ENCODE data around the gene CDKN2C. TPM values are rescaled to one million over a fixed set of nuclear protein-coding genes. Genes with fewer than 3 reads are reported as not detected.
"Not testable (repeated sequence)": the region's sequence is repeated elsewhere in the genome, so short reads cannot be mapped to it uniquely, and the experiment has no call there.

The CDKN2C gene
- total RNA-seq, 1 donor from 2014 or later = 14.9 TPM

DNA sequence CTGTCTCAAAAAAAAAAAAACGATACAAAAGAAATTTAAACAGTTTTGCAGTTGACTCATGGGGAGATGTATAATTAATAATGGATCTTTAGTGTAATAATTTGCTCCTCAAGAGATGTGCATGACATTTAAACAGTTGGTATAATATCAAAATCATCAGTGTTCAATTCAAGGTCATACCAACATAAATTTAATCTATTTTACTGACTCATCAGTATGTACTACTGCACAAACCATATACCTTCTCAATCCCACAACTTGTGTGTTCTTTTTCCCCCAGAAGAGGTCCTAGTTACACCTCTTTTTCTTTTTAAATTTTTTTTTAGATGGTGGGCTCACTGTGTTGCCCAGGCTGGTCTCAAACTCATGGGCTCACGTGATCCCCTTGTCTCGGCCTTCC is 23.6 kb downstream of the CDKN2C start:
- Mint-ChIP-seq H3K27ac (no peak overlapping the region), H3K27me3 (ENCODE audit: insufficient read depth) (peaks cover 7% of the 10 kb centered on the region), H3K4me3 (no peak overlapping the region), H3K4me1 (ENCODE audit: low read depth) (no peaks in the 10 kb centered on the region), H3K9me3 (no peaks in the 10 kb centered on the region), H3K36me3 (ENCODE audit: low read depth) (no peaks in the 10 kb centered on the region)
- intact Hi-C loops (cut with micrococcal nuclease) = no loop called here
- no peak for DNase-seq (ENCODE audit: low spot score)

DNA sequence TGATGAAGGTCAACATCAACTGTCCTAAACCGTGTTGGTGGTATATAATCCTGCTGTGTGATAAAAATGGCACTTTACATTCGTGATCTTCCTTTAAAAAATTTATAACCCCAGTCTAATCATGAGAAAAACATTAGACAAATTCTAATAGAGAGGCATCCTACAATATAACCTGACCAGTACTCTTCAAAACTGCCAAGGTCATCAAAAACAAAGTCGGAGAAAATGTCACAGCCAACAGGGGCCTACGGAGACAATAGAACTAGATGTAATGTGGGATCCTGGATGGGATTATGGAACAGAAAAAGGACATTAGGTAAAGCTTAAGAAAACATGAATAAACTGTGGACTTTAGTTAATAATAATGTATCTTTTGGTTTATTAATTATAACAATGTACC is 25.0 kb downstream of the CDKN2C start:
- Mint-ChIP-seq H3K27me3 (ENCODE audit: insufficient read depth) (peaks cover 7% of the 10 kb centered on the region), H3K9me3 (no peaks in the 10 kb centered on the region), H3K4me1 (ENCODE audit: low read depth) (no peaks in the 10 kb centered on the region), H3K4me3 (no peak overlapping the region), H3K27ac (no peak overlapping the region), H3K36me3 (ENCODE audit: low read depth) (no peaks in the 10 kb centered on the region)
- no peak for DNase-seq (ENCODE audit: low spot score)
- intact Hi-C loops (cut with micrococcal nuclease) = no loop called here

DNA sequence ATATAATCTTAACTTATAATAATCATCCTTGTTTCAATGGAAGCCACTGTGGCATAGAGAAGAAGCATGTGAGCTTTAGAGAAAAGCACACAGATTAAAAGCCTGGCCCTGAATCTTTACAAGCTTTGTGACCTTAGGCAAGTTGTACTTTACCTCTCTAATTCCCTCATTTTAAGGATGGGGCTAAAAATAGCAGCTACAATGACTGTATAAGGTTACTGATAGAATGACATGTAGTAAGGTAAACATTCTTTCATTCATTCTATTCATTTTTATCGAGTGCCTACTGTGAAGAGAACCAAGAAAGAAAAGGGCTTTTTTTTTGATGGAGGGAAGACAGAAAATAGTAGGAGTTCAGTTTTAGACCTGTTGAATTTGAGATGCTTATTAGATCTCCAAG is 25.6 kb downstream of the CDKN2C start:
- Mint-ChIP-seq H3K27me3 (ENCODE audit: insufficient read depth) (peaks cover 7% of the 10 kb centered on the region), H3K4me1 (ENCODE audit: low read depth) (no peaks in the 10 kb centered on the region), H3K4me3 (no peak overlapping the region), H3K9me3 (no peaks in the 10 kb centered on the region), H3K36me3 (ENCODE audit: low read depth) (no peaks in the 10 kb centered on the region), H3K27ac (no peak overlapping the region)
- intact Hi-C loops (cut with micrococcal nuclease) = no loop called here
- no peak for DNase-seq (ENCODE audit: low spot score)

DNA sequence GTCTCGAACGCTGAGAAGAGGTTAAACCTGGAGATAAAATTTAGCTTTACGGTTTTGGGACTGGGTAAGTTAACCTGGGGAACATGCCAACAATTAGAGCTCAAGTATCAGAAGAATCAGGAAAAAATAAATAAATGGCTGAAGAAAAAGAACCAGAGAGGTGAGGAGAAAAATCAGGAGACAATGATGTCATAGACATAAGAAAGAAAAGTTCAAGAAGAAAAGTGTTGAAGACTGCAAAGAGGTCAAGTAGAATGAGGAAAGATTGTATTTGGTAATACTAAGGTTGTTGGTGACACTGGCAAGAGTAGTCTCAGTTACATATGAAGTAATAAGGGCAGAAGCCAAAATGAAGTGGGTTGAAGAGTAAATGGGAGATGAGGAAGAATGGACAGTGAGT is 26.0 kb downstream of the CDKN2C start:
- H3K36me3 Mint-ChIP-seq (ENCODE audit: low read depth) = no peaks in the 10 kb centered on the region
- H3K27ac Mint-ChIP-seq = no peak overlapping the region
- no peaks in the 10 kb centered on the region for H3K9me3 Mint-ChIP-seq
- DNase-seq (ENCODE audit: low spot score) = no peak
- no peaks in the 10 kb centered on the region for H3K4me1 Mint-ChIP-seq (ENCODE audit: low read depth)
- no peak overlapping the region for H3K4me3 Mint-ChIP-seq
- peaks cover 7% of the 10 kb centered on the region for H3K27me3 Mint-ChIP-seq (ENCODE audit: insufficient read depth)
- intact Hi-C loops (cut with micrococcal nuclease) = no loop called here

DNA sequence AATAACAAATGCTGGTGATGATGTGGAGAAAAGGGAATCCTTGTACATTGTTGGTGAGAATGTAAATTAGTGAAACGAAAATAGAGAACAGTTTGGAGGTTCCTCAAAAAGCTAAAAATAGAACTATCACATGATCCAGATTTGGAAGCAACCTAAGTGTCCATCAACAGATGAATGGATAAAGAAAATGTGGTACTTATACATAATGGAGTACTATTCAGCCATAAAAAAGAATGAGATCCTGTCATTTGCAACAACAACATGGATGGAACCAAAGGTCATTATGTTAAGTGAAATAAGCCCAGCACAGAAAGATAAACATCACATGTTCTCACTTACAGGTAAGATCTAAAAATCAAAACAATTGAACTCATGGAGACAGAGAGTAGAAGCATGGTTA is 29.3 kb downstream of the CDKN2C start:
- H3K27me3 Mint-ChIP-seq (ENCODE audit: insufficient read depth) = peaks cover 11% of the 10 kb centered on the region
- H3K36me3 Mint-ChIP-seq (ENCODE audit: low read depth); intact Hi-C loops (cut with micrococcal nuclease); H3K27ac Mint-ChIP-seq; DNase-seq (ENCODE audit: low spot score); H3K4me1 Mint-ChIP-seq (ENCODE audit: low read depth); H3K4me3 Mint-ChIP-seq; H3K9me3 Mint-ChIP-seq: not testable (repeated sequence)

DNA sequence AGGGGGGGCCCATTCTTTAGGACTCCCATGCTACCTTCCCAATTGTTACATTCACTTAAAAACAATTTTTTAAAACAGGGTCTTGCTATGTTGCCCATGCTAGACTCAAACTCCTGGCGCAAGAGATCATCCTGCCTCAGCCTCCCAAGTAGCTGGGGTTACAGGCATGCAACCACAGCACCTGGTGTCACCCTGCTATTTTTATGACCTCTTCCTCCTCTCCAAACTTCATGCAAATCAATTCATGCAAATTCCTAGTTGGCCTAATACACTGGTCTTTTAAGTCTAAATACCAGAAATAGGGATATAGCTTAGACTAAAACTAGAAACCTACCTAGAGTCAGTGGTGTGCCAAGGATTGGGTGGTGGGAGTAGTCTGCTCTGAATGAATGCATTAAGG is 30.1 kb downstream of the CDKN2C start:
- intact Hi-C loops (cut with micrococcal nuclease) = no loop called here
- Mint-ChIP-seq H3K27me3 (ENCODE audit: insufficient read depth) (peaks cover 11% of the 10 kb centered on the region), H3K9me3 (no peaks in the 10 kb centered on the region), H3K36me3 (ENCODE audit: low read depth) (no peaks in the 10 kb centered on the region), H3K4me3 (no peak overlapping the region), H3K4me1 (ENCODE audit: low read depth) (no peaks in the 10 kb centered on the region), H3K27ac (no peak overlapping the region)
- no peak for DNase-seq (ENCODE audit: low spot score)

DNA sequence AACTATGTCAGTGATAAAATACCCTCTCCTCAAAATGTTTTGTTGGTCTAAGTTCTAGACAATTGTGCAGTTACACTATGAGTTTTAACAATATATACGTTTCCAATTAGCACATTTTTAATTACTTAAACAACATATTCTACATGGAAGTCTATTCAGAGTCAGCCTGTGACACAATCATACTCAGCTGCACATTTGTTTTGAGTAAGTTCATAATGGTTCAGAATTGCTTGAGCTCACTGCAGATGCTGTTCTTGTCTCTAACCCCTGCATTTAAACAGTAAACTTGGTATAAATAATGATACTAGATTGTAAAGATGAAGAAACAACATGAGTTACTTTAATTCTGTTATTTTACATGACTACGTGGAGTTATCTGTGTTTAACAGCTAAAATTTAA is 30.6 kb downstream of the CDKN2C start:
- DNase-seq (ENCODE audit: low spot score) = no peak
- intact Hi-C loops (cut with micrococcal nuclease) = no loop called here
- Mint-ChIP-seq H3K36me3 (ENCODE audit: low read depth) (no peaks in the 10 kb centered on the region), H3K4me3 (no peak overlapping the region), H3K4me1 (ENCODE audit: low read depth) (no peaks in the 10 kb centered on the region), H3K27ac (no peak overlapping the region), H3K9me3 (no peaks in the 10 kb centered on the region), H3K27me3 (ENCODE audit: insufficient read depth) (peaks cover 11% of the 10 kb centered on the region)

DNA sequence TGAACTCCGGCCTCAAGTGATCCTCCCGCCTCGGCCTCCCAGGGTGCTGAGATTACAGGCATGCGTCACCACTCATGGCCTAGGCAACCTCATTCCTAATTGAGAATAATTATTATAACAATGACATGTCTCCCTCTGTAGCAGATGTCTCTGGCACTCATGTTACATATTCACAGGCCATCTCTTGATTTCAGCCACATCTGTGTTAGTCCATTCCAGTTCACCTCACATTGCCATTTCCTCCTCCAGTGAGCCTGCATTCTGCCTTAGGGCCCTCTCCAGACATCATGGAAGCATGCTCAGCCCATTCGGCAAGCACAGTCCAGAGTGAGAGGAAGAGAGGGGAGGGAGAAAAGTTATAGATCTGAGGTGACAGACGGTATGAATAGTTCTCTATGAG is 32.5 kb downstream of the CDKN2C start:
- H3K4me1 Mint-ChIP-seq (ENCODE audit: low read depth) = no peaks in the 10 kb centered on the region
- intact Hi-C loops (cut with micrococcal nuclease) = no loop called here
- no peak overlapping the region for H3K27ac Mint-ChIP-seq
- peaks cover 11% of the 10 kb centered on the region for H3K27me3 Mint-ChIP-seq (ENCODE audit: insufficient read depth)
- no peak overlapping the region for H3K4me3 Mint-ChIP-seq
- no peaks in the 10 kb centered on the region for H3K9me3 Mint-ChIP-seq
- no peaks in the 10 kb centered on the region for H3K36me3 Mint-ChIP-seq (ENCODE audit: low read depth)
- no peak for DNase-seq (ENCODE audit: low spot score)

DNA sequence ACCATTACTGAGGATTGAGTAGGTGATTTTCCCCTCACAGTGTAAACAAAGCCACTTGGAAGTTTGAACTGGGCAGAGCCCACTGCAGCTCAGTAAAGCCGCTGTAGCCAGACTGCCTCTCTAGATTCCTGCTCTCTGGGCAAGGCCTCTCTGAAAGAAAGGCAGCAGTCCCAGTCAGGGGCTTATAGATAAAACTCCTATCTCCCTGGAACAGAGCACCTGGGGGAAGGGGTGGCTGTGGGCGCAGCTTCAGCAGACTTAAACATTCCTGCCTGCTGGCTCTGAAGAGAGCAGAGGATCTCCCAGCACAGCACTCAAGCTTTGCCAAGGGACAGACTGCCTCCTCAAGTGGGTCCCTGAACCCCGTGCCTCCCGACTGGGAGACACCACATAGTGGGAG is 35.5 kb downstream of the CDKN2C start:
- H3K27me3 Mint-ChIP-seq (ENCODE audit: insufficient read depth) = peaks cover 21% of the 10 kb centered on the region
- H3K9me3 Mint-ChIP-seq; intact Hi-C loops (cut with micrococcal nuclease); H3K4me3 Mint-ChIP-seq; H3K27ac Mint-ChIP-seq; DNase-seq (ENCODE audit: low spot score); H3K4me1 Mint-ChIP-seq (ENCODE audit: low read depth); H3K36me3 Mint-ChIP-seq (ENCODE audit: low read depth): not testable (repeated sequence)

DNA sequence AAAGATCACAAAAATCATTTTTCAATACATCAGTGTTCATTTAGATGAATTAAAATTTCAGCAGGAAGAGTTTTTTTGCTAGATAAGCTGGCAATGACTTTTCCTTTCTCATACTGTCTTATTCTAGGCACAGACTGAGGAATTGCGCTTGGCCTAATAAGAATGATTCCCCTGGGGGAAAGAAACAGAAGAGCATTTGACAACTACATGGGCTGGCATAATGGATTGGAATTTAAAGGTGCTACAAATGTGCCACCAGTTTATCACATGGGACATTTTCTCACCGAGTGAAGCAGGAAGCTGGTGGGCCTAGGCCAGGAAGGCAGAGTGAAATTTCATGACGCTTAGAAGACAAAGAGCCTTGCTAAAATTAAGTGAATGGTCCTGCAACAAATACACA is 39.3 kb downstream of the CDKN2C start:
- Mint-ChIP-seq H3K36me3 (ENCODE audit: low read depth) (no peaks in the 10 kb centered on the region), H3K9me3 (no peaks in the 10 kb centered on the region), H3K4me3 (no peak overlapping the region), H3K27ac (no peak overlapping the region), H3K27me3 (ENCODE audit: insufficient read depth) (peaks cover 15% of the 10 kb centered on the region), H3K4me1 (ENCODE audit: low read depth) (no peaks in the 10 kb centered on the region)
- no peak for DNase-seq (ENCODE audit: low spot score)
- intact Hi-C loops (cut with micrococcal nuclease) = no loop called here

DNA sequence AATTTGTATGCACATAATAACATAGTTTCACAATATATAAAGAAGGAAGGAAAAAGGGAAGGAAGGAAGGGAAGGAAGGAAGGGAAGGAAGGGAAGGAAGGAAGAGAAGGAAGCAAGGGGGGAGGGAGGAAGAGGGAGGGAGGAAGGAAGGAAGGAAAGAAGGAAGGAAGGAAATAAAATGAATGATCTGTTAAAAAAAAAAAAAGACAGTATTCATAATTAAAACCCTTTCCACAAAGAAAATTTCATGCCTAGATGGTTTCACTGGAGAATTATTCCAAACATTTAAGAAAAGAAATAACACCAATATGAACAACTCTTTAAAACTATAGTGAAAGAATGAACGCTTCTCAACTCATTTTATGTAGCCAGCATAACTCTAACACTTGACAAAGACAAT is 44.8 kb downstream of the CDKN2C start:
- Mint-ChIP-seq H3K27ac (no peak overlapping the region), H3K9me3 (no peaks in the 10 kb centered on the region), H3K36me3 (ENCODE audit: low read depth) (no peaks in the 10 kb centered on the region), H3K4me3 (no peak overlapping the region), H3K4me1 (ENCODE audit: low read depth) (no peaks in the 10 kb centered on the region), H3K27me3 (ENCODE audit: insufficient read depth) (peaks cover 16% of the 10 kb centered on the region)
- intact Hi-C loops (cut with micrococcal nuclease) = no loop called here
- DNase-seq (ENCODE audit: low spot score) = no peak

DNA sequence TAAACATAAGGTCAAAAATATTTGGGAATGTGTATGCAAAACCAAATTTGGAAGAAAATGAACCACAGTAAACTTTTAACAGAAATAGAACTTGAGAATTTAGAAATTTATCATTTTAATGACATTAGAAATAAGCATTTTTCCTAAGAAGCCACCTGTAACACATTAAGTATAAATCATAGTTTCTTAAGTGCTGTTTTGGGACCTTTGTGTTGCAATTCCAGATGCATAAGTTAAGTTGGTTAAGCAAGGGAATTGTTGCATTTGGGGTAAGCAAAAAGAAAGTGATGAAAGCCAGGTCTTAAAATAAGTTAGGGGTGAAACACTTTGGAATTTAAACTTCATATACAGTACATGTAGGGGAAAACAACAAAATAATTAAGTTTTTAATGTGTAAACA is 49.8 kb downstream of the CDKN2C start:
- H3K36me3 Mint-ChIP-seq (ENCODE audit: low read depth) = no peaks in the 10 kb centered on the region

More for the DNA sequence above, 49.8 kb downstream of the CDKN2C start:
- Mint-ChIP-seq H3K4me1 (ENCODE audit: low read depth) (no peaks in the 10 kb centered on the region), H3K27me3 (ENCODE audit: insufficient read depth) (peaks cover 27% of the 10 kb centered on the region), H3K4me3 (no peak overlapping the region), H3K9me3 (no peaks in the 10 kb centered on the region), H3K27ac (no peak overlapping the region)
- intact Hi-C loops (cut with micrococcal nuclease) = no loop called here
- DNase-seq (ENCODE audit: low spot score) = no peak
